ENCODE data around the gene IL18RAP. TPM values are rescaled to one million over a fixed set of nuclear protein-coding genes. Genes with fewer than 3 reads are reported as not detected.

IL18RAP gene
- total RNA-seq, 2 donors from 2014 or later: 0.42 to 0.69 TPM

DNA sequence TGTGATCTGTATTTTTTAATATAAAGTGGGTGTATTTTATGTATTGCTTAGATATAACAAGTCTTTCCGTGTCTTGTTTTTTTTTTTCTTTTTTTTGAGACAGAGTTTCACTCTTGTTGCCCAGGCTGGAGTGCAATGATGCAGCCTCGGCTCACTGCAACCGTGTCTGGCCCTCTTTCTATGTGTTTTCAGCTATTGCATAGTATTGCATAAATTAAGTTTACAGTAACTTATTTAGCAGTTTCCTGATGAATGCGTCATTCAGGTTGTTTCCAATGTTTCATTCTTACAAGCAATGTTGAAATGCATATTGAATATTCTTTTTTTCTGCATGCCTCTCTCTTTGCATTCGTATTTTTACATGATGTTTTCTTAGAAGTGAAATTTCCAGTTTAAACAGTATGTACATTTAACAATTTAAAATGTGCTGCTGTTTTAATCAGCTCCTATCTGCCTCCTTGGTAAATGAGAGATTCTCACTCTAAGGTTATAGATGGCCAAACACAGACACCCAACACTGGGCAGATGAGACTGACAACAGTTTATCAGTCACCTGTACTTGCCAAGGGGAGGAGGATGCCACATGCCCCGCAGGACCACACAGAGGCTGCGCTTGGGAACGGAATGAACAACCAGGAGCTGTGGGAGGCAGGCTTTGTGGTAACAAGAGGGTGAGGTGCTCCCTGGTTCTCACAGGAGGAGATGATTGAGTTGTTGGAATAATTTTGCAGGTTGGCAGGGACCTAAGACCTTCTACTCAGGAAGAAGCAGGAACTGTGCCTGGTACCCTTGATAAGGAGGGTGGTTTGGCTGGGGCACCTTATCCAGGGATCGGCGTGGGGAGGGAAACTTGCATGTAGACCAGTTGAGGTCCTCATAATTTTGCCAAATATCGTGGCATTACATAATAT lies 57.6 kb downstream of the IL18RAP start:
- TF ChIP-seq, protein P1, sequence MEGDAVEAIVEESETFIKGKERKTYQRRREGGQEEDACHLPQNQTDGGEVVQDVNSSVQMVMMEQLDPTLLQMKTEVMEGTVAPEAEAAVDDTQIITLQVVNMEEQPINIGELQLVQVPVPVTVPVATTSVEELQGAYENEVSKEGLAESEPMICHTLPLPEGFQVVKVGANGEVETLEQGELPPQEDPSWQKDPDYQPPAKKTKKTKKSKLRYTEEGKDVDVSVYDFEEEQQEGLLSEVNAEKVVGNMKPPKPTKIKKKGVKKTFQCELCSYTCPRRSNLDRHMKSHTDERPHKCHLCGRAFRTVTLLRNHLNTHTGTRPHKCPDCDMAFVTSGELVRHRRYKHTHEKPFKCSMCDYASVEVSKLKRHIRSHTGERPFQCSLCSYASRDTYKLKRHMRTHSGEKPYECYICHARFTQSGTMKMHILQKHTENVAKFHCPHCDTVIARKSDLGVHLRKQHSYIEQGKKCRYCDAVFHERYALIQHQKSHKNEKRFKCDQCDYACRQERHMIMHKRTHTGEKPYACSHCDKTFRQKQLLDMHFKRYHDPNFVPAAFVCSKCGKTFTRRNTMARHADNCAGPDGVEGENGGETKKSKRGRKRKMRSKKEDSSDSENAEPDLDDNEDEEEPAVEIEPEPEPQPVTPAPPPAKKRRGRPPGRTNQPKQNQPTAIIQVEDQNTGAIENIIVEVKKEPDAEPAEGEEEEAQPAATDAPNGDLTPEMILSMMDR (IDR thresholded peaks at IDR 0.05): no peak

DNA sequence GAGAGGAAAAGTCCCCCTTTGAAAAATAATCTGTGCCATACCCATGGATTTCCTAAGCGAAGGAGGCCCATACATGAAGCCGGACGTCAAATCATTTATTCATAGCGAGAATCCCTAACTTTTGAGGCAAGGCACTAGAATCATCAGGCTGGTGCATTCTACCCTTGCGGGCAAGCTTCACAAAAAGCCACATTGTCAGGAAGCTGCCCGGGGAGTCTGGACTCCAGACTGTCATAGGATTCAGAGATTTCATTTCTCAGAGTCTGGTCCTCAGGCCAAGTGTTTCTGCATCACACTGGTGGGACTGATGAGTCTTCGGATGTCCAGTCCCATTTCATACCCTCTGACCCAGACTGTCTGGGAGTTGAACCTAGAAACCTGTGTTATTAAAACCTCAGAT lies 59.0 kb downstream of the IL18RAP start:
- no peak overlapping the region for H3K27ac ChIP-seq
- no peaks in the 10 kb centered on the region for H3K9me3 ChIP-seq
- no peaks in the 10 kb centered on the region for H3K36me3 ChIP-seq
- no peak for DNase-seq
- H3K4me1 ChIP-seq: no peaks in the 10 kb centered on the region
- H3K4me3 ChIP-seq: no peak overlapping the region
- TF ChIP-seq, protein P1 (IDR thresholded peaks at IDR 0.05): no peak
- no peak overlapping the region for H3K9ac ChIP-seq (ENCODE audit: low read depth in 2 of 2, low read length in 2 of 2)
- H3K27me3 ChIP-seq: no peaks in the 10 kb centered on the region
- intact Hi-C loops (cut with DNase I): no loop called here

More for the DNA sequence above, 57.6 kb downstream of the IL18RAP start:
- Histone ChIP-seq H3K27ac (no peak overlapping the region), H3K4me1 (no peaks in the 10 kb centered on the region), H3K9me3 (no peaks in the 10 kb centered on the region), H3K4me3 (no peak overlapping the region), H3K27me3 (no peaks in the 10 kb centered on the region), H3K36me3 (no peaks in the 10 kb centered on the region), H3K9ac (ENCODE audit: low read depth in 2 of 2, low read length in 2 of 2) (no peak overlapping the region)
- intact Hi-C loops (cut with DNase I): no loop called here
- DNase-seq: no peak

- H3K9ac ChIP-seq (ENCODE audit: low read depth in 2 of 2, low read length in 2 of 2): no peak overlapping the region
- TF ChIP-seq, protein P1 (IDR thresholded peaks at IDR 0.05): no peak
- no peaks in the 10 kb centered on the region for H3K27me3 ChIP-seq
- no peaks in the 10 kb centered on the region for H3K36me3 ChIP-seq
- DNase-seq: no peak
- intact Hi-C loops (cut with DNase I): no loop called here
- H3K4me3 ChIP-seq: no peak overlapping the region
- no peaks in the 10 kb centered on the region for H3K9me3 ChIP-seq
- no peak overlapping the region for H3K27ac ChIP-seq
- H3K4me1 ChIP-seq: no peaks in the 10 kb centered on the region
Measured at GRCh38 chr2:102483086-102483485, 60.1 kb downstream of the IL18RAP start.

DNA sequence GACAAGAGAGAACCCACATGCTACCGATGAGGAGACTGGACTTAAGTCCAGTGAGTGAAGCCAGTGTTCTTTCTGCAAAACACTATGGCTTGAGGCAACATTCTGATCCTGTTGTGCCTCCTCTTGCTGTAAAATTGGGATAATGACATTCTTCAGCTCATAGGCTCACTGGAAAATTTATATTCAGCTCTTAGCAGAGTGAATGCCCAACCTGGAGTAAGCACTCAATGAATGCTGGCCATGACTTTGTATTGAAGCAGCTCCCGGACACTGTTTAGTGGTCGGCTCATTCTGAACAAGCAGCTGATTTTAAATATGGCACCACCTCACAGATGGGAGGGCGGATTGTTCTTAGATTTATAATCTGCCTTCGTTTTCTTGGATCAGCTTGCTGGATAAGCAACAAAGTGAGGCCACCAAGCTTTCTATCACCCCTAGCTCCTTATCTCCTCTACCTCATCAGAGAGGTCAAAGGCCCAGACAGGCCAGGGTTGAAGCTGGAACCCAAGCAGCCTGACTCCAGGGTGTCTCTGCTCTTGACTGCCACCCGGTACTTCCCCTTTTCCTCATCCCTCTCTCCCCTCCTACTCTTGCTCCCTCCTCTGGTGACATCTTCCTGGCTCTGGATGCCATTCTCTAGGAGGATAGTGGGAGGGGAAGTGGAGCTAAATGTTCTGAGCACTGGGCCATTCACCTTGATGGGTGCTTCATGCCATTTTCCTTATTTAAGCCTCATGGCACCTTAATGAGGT lies 61.5 kb downstream of the IL18RAP start:
- Histone ChIP-seq H3K9ac (ENCODE audit: low read depth in 2 of 2, low read length in 2 of 2) (no peak overlapping the region), H3K36me3 (no peaks in the 10 kb centered on the region), H3K9me3 (no peaks in the 10 kb centered on the region), H3K27me3 (no peaks in the 10 kb centered on the region), H3K4me3 (no peak overlapping the region), H3K4me1 (no peaks in the 10 kb centered on the region), H3K27ac (no peak overlapping the region)
- intact Hi-C loops (cut with DNase I): no loop called here
- no peak for DNase-seq
- TF ChIP-seq, protein P1 (IDR thresholded peaks at IDR 0.05): no peak

- DNase-seq: no peak
- Histone ChIP-seq H3K4me3 (no peak overlapping the region), H3K36me3 (no peaks in the 10 kb centered on the region), H3K9me3 (no peaks in the 10 kb centered on the region), H3K9ac (ENCODE audit: low read depth in 2 of 2, low read length in 2 of 2) (no peak overlapping the region), H3K27me3 (no peaks in the 10 kb centered on the region), H3K27ac (no peak overlapping the region), H3K4me1 (no peaks in the 10 kb centered on the region)
- intact Hi-C loops (cut with DNase I): no loop called here
- TF ChIP-seq, protein P1 (IDR thresholded peaks at IDR 0.05): no peak
Measured at GRCh38 chr2:102485147-102485785, 62.3 kb downstream of the IL18RAP start.

Measured in colonic mucosa (tissue), 4 donors.